ENCODE measurements around the gene PCNX1.

DNA sequence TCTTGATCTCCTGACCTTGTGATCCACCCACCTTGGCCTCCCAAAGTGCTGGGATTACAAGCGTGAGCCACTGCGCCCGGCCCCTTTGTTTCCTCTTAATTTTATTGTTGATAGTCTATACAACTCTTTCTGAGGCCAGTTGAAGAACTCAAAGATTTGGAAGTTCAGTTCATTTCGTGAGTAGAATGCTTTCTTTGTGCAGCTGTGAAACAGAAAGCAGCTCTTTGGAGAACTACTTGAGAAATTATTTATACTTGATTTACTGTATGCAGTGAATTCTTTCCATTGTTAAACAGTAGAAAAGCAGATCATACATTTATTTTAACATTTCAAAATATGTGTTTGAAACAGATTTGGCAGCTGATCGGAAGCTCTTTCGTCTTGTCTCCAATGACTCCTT, 69.3 kb downstream of the PCNX1 start:
- TF ChIP-seq EZH2 (IDR thresholded peaks at IDR 0.05) (no peak), POLR2AphosphoS5 (IDR thresholded peaks at IDR 0.05; ENCODE audit: borderline replicate concordance, low read depth, low read length) (no peak), FOXP2 (optimal IDR thresholded peaks at IDR 0.05; ENCODE audit: control extremely low read depth, extremely low read length, insufficient read depth) (no peak)

All from SK-N-MC (cell line).